Loucy (cell line): Measurements from ENCODE around the gene CD52.

ENCODE experiments used
- CTCF ChIP-seq: fragments of 200-600 bp; sonication (generic); conservative IDR thresholded peaks from 2 replicates; pipeline ENCODE4 v1.5.1; 2014; ENCODE audit warnings: mild to moderate bottlenecking, antibody characterized with exemption, low read length
- EZH2phosphoT487 ChIP-seq: fragments of 200-600 bp; IDR thresholded peaks from 2 replicates; pipeline ENCODE4 v1.6.1; 2018; ENCODE audit warnings: antibody characterized with exemption, mild to moderate bottlenecking, moderate library complexity, borderline replicate concordance

- no peak for TF ChIP-seq CTCF
- TF ChIP-seq EZH2phosphoT487, result no peak
Measured at GRCh38 chr1:26350343-26350700, 32.6 kb downstream of the CD52 start.
